GM19455 (cell line): ENCODE measurements around the gene AGFG2.
"Not testable (repeated sequence)": the region's sequence is repeated elsewhere in the genome, so short reads cannot be mapped to it uniquely, and the experiment has no call there.

Experiments
- ATAC-seq: cut with Tn5 transposase; IDR thresholded peaks from one replicate; pipeline ENCODE4 v1.9.1; 2021; ENCODE audit not compliant: unreplicated experiment

The AGFG2 gene

GRCh38 chr7:100548446-100548845, 9.4 kb downstream of the AGFG2 start:
- not testable (repeated sequence) for ATAC-seq

DNA sequence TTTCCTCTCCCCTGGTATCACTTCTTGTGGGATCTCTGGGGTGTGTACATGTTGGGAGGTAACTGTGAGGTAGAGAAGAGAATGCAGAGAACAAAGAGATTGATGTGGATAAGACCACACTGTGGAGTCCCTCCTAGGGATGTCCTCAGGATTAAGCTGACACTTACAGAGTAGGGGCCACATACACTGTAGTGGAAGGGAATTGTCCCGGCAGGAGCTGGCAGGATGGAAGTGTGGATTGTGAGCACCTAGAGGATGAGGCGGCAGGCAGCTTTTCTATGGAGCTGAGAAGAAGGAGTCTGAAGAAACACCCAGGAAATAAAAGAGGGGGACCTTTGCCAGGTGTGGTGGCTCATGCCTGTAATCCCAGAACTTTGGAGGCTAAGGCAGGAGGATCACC, 13.5 kb downstream of the AGFG2 start:
- ATAC-seq, result no peak

DNA sequence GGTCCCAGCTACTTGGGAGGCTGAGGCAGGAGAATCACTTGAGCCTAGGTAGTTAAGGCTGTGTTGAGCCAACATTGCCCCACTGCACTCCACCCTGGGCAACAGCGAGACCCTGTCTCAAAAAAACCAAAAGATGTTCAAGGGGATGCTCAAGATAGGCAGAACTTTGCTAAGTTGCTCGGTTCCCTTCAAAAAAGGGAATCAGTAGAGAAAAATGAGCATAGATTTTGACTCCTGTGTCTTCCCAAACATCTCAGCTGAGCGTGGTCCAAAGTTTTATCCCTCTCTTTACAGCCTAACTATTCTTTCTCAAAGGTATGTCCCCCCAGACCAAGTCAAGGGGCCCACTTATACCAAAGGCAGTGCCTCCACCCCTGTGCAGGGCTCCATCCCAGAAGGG, 14.0 kb downstream of the AGFG2 start:
- ATAC-seq, result no peak

DNA sequence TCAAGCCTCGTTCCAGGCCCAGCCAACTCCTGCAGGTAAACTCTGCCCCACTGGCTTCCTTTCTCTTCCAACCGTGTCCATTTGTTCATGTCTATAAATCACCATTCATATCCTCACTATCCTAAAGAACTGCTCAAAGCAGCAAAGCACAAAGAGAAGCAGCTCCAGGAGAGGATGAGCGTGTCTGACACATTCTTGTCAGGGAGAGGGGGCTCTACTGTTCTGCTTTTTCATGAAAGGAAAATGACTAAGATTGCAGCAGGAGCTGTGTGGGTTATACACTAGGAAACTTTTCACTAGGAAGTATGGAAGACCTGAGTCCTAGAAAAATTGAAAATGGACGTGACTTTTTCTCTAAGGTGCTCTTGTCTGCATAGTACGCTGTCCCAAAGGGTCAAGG, 16.7 kb downstream of the AGFG2 start:
- ATAC-seq, result no peak

- ATAC-seq, result no peak
Observed at GRCh38 chr7:100556541-100556940, 17.5 kb downstream of the AGFG2 start.

DNA sequence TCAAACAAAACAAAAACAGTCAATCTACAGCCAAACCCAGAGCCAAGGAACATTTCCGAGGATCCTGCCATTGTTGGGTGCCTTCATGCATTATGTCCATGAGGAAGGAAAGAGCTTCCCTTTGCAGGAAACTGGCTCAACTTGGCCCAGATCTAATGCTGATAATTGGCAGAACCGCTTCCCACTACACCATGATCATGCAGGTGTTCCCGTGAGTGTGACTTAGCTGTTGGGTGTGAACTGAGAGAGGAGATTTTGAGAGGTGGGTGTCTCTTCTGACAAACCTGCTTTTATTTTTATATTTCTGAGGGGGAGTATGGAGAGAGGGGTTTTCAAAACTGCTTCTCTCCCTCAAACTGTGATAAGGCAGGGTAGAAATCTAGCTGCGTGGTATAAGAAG, 20.1 kb downstream of the AGFG2 start:
- no peak for ATAC-seq

DNA sequence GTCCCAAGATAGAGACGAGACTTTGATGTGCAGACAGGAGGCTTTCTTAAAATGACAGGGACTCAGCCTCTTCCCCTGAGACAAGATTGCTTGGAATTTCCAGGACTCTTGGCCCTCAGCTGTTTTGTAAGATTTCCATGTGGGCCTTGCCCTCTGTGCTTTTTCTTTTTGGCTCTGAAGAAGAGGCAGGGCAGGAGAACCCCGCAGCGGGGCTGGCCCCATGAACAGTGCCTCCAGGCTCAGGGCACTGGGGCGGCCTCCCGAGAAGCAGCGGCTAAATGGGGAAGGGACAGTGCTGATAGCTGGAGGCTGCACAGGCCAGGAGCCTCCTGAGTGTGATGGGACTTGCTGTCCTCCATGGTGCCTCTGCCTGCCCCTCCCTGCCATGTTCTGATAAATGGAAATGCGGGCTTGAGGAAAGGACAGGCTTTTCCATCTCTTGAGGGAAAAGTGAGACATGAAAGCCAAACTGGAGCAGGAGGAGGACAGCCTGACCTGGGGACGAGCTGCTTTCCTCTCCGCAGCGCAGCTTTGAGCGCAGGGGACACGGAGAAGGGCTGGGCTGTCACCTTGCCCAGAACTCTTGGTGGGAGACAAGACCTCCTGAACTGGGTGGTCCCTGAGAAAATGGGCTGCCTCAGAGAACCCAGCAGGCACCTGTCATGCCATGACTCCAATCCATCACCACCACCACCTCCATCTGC, 22.6 kb downstream of the AGFG2 start:
- no peak for ATAC-seq

GRCh38 chr7:100562195-100563099, 23.4 kb downstream of the AGFG2 start:
- ATAC-seq, result no peak

DNA sequence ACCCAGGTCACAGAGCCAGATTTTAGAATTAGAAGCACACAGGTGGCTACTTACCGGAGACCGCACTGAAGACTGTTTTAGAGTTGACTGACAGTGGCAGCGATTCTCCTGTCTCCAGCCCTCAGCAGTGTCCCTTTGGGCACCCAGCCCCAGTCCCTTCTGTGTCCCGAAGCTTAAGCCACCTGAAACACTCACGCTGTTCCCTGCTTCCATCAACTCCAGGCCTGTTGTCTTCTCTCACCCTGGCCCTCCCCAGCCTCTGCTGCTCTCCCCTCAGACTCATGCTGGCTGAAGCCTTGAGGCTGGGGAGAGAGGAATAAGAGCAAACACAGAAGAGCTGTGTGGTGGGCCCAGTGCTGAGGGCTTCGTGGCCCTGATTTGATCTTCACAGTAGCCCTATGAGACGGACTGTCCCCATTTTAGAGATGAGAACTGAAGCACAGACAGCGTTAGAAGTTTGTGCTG, 24.1 kb downstream of the AGFG2 start:
- ATAC-seq, result no peak

DNA sequence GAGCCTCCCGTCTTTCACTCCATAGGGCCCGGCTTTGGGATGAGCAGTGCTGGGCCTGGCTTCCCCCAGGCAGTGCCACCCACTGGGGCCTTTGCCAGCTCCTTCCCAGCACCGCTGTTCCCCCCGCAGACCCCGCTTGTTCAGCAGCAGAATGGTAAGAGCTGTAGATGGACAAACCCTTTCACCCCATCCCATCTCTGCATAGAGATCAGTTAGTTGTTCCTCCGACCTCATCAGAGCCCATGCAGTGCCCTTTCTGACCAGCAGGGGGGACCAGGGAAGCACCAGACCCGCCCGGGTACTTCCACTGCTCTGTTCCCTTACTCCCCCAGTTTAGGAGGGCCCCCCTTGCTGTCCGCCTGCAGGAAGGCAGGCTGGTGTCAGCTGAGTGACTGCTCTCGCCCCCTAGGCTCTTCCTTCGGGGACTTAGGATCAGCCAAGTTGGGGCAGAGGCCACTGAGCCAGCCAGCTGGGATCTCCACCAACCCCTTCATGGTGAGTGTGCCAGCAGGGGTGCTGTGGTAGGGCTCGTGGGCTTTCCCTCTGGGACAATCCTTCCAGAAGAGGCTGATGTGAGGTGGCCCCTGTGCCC, 24.9 kb downstream of the AGFG2 start:
- no peak for ATAC-seq

GRCh38 chr7:100564405-100564804, 25.4 kb downstream of the AGFG2 start:
- ATAC-seq, result not testable (repeated sequence)

GRCh38 chr7:100565133-100565571, 26.1 kb downstream of the AGFG2 start:
- no peak for ATAC-seq

GRCh38 chr7:100566018-100566531, 27.1 kb downstream of the AGFG2 start:
- ATAC-seq, result no peak

DNA sequence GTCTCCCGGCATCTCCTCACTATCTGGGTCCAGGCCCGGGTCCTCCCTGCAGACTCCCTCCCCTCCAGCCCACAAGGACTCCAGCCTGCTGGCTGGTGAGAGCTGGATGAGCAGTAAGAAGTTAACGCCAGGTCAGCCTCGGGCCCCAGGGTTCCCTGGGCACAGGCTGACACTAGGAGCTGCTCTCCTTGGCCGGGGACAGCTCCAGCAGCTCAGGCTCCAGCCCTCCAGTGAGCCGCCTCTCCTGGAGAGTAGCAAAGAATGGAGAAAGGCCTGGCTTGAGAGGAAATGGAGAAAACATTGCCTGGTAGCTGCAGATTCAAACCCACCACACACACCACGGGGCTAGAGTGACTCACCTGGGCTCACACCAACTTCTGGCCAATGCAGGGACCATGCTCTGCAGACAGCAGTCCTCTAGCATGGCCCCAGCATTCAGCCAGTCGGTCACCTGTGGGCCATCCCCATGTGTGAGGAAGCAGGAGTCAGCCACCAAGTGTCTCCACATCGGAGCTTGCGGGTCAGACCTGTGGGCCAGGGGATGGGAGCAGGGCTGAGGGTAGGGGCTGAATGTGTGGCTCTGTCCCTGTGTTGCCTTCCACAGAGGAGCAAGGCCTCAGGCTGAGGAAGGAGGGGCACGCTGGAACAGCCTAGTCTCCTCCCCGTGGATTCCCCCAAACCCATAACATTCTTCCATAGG, 28.2 kb downstream of the AGFG2 start:
- ATAC-seq, result no peak

GRCh38 chr7:100567751-100568175, 28.8 kb downstream of the AGFG2 start:
- ATAC-seq, result no peak

- ATAC-seq, result no peak
Observed at GRCh38 chr7:100568176-100568895, 29.3 kb downstream of the AGFG2 start.

DNA sequence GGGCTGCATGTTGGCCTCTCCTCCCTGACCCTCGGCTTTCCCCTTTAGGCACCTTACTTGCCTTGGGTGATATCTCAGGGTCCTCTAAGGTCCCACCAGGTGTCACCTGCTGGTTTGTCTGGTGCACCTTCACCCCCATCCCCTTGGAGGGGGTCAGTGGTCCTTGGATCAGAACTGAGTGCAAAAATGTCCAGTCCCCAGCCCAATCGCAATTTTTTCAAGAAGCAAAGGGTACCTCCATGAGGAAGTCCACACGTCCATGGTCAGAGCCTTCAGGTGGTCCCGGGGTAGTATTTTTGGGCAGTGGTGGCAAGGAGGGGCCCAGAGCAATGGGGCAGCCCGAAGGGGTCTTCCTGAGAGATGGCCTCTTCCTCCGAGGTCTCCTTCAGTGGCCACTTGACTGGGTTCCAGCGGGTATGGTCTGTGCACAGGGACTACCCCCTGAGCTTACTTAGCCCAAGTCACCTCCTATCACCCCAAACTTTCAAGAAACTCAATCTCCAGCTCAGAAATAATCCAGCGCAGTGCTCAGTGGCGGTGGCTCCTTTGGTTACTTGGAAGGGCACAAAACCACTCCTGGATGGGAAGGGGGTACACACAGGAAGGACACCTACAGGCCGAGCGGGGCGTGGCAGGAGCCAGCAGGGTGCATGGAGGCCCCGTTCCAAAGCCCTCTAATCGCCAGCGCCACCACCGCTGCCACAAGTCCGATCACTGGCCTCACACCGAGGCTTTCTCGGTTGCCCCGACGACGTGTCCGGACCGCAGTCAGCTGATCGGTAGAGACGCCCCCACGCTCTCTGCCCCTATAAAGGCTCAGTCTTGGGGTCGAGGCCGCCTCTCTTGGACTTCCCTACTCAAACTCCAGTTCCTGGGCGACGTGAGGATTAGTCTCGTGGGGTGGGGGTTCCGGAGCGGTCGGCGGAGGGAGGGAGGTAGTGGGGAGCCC, 30.2 kb downstream of the AGFG2 start:
- ATAC-seq, result no peak

GRCh38 chr7:100570954-100571828, 32.2 kb downstream of the AGFG2 start:
- no peak for ATAC-seq
